TTC549 (cell line): ENCODE data around the gene SAP130.
"Not testable (repeated sequence)": the region's sequence is repeated elsewhere in the genome, so short reads cannot be mapped to it uniquely, and the experiment has no call there.

Experiments
- FAIRE-seq: peaks from 2 replicates; lab custom pipeline; 2012; peaks lifted over from hg19 to GRCh38; lab: Jason Lieb, UNC

SAP130 gene

GRCh38 chr2:127953128-127953718 lies 74.6 kb downstream of the SAP130 start:
- no peak for FAIRE-seq

GRCh38 chr2:127951026-127951425 lies 76.8 kb downstream of the SAP130 start:
- no peak for FAIRE-seq

- FAIRE-seq, result no peak
Measured at GRCh38 chr2:127950264-127950663, 77.6 kb downstream of the SAP130 start.

GRCh38 chr2:127945281-127945680 lies 82.6 kb downstream of the SAP130 start:
- FAIRE-seq, result no peak

- no peak for FAIRE-seq
Measured at GRCh38 chr2:127943186-127943585, 84.7 kb downstream of the SAP130 start.

- FAIRE-seq, result no peak
Measured at GRCh38 chr2:127942002-127942401, 85.9 kb downstream of the SAP130 start.

- no peak for FAIRE-seq
Measured at GRCh38 chr2:127941461-127941860, 86.4 kb downstream of the SAP130 start.

GRCh38 chr2:127940641-127941040 lies 87.2 kb downstream of the SAP130 start:
- FAIRE-seq, result no peak

- FAIRE-seq, result no peak
Measured at GRCh38 chr2:127935337-127935736, 92.5 kb downstream of the SAP130 start.

GRCh38 chr2:127932199-127932876 lies 95.5 kb downstream of the SAP130 start:
- no peak for FAIRE-seq

- FAIRE-seq, result no peak
Measured at GRCh38 chr2:127929449-127929848, 98.4 kb downstream of the SAP130 start.

GRCh38 chr2:127927384-127927783 lies 100.5 kb downstream of the SAP130 start:
- no peak for FAIRE-seq

- no peak for FAIRE-seq
Measured at GRCh38 chr2:127917916-127918315, 109.9 kb downstream of the SAP130 start.

GRCh38 chr2:127913808-127914457 lies 113.9 kb downstream of the SAP130 start:
- FAIRE-seq, result no peak

GRCh38 chr2:127911737-127912136 lies 116.1 kb downstream of the SAP130 start:
- no peak for FAIRE-seq

GRCh38 chr2:127910415-127910814 lies 117.4 kb downstream of the SAP130 start:
- no peak for FAIRE-seq

GRCh38 chr2:127909019-127909418 lies 118.8 kb downstream of the SAP130 start:
- FAIRE-seq, result no peak

GRCh38 chr2:127907733-127908400 lies 120.0 kb downstream of the SAP130 start:
- not testable (repeated sequence) for FAIRE-seq

- FAIRE-seq, result no peak
Measured at GRCh38 chr2:127906206-127906926, 121.5 kb downstream of the SAP130 start.

GRCh38 chr2:127901339-127902056 lies 126.4 kb downstream of the SAP130 start:
- no peak for FAIRE-seq

- FAIRE-seq, result no peak
Measured at GRCh38 chr2:127897531-127898211, 130.2 kb downstream of the SAP130 start.
